Measurements from ENCODE around the gene ISCU.
"Not testable (repeated sequence)": the region's sequence is repeated elsewhere in the genome, so short reads cannot be mapped to it uniquely, and the experiment has no call there.

Gene ISCU

GRCh38 chr12:108547686-108548085, 14.7 kb upstream of the ISCU start:
- DNase-seq = no peak

DNA sequence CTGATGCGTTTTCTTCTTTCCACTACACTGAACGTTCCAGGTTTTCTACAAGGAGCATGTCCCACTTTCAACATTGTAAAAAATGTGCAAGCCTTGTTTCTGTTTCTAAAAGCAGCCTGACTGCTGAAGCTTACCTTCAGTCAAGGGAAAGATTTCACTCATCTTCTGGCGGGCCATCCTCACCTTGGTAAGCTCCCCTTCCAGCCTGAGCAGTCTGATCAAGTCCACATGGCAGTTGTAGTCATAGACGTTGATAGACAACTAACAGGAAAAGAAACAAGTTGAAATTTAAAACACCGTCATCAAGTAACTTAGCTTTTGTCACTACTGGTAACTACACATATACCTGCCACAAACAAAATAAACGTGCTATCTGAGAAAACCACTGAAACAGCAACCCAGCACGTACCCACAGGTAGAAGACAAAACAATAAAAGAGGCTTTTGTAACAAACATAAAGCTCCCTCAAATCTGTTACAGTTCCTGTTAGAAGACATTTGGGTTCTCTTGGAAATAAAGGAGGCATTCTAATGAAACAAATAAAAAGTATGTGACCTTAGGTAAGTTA, 13.4 kb upstream of the ISCU start:
- no peak for DNase-seq

DNA sequence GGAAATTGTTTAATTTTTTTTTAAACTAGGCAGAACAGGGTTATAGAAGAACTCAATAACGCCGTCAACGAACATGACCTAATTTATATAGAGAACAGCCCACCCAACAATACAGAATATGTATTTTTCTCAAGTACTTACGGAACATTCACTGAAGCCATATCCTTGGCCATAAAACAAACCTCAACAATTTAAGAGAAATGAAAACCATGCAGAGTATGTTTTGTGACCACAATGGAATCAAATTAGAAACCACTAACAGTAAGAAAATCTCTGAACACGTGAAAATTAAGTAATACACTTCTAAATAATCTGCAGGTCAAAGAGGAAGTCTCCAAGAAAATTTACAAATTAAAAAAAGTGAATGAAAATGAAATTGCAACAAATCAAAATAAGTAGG, 10.9 kb upstream of the ISCU start:
- DNase-seq = no peak

DNA sequence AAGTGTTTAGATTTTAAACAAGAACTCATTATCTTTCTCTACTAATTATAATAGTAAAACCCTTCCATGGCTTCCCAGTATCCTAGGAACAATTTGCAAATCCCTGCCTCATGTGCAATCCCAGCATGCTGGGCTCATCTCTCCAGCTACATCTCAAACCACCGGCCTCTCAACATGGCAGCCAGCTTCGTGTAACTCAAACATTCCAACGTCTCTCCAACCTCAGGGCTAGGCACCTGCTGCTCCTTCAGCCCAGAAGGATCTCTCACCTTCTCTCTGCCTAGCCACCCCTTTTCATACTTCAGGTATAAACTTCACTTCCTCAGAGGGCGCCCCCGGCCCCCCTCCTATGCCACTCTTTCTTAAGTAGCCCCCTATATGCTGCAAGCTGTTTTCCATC, 8.6 kb upstream of the ISCU start:
- no peak for DNase-seq

- DNase-seq = not testable (repeated sequence)
Observed at GRCh38 chr12:108555383-108555782, 7.0 kb upstream of the ISCU start.

GRCh38 chr12:108559007-108559655, 3.3 kb upstream of the ISCU start:
- no peak for DNase-seq

DNA sequence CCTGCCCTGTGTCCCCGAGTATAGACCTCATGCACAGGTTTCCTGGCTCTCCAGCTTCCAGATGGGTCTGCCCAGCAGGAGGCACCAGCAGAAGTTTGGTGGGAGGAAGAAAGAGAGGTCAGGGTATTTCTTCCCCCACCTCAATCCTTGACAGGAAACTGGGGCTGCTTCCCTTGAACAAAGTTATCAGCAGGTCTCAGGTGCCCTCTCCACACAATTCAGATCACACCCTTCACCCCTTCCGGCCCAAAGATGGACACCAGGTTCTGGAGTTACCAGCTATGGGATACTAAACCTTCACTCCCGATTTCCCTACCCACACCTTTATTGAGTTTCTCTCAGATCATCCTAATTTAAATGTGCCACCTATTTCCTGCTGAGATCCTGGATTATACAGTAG, 2.6 kb upstream of the ISCU start:
- DNase-seq = no peak

DNA sequence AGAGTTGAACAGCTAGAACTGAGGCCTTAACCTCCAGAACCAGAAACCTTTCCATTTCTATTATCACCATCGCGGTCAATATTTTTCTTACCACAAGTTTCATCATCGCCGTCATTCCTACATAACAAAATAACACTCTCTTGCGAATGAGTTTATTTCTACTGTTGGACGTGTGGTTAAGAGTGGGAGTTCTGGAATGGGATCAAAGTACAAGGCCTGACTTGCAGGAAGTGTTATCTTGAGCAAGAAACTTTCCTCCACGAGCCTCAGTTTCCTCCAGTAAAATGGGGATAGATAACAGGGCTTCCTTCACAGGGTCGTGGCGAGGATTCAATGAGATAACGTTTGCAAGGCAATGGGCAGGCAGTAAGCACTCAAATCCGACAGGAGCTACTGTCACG, 2.1 kb upstream of the ISCU start:
- no peak for DNase-seq

- DNase-seq = peak; percentile 70 to 74
Observed at GRCh38 chr12:108560752-108561719, 1.4 kb upstream of the ISCU start, which contains the start of gene SART3. Gene SART3 (minus strand): TSS chr12:108561173. CDS start chr12:108561154, 19 bp downstream.

- no peak for DNase-seq
Observed at GRCh38 chr12:108561852-108562347, 496 bp upstream of the ISCU start.

- peak; percentile 74 to 78 for DNase-seq
Observed at GRCh38 chr12:108563136-108563803, 874 bp downstream of the ISCU start.

DNA sequence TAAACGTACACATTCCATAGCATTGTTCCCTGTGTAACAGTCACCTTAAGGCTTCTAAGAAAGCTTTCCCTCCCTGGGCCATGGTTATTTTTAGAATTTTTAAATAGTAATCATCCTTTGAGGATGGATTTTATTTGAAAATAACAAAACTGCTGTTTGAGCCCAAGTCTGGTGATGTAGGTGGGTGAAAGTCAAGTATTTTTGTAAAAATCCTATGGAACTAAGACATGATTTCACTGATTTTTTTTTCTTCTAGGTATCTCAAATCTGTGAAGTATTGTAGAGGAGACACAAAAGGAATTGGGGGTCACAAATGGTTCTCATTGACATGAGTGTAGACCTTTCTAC, 1.4 kb downstream of the ISCU start:
- DNase-seq = no peak

DNA sequence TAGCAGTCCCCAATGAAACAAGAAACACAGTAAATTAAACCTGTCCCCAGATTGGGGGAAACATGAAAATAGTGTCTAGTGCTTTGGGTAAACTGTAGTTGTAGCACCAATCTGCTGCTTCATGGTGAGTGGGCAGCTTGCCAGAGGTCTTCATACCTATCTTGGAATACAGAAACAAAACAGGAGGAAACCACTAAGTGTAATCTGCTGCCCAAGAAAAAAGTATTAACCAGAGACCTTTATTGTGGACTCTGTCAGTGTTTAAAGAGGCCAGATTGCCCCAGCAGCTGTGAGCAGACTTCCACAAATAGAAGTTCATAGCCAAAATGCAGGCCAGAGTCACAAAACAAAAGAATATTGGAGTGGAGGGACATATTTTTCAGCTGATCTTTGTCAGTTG, 2.3 kb downstream of the ISCU start:
- no peak for DNase-seq

DNA sequence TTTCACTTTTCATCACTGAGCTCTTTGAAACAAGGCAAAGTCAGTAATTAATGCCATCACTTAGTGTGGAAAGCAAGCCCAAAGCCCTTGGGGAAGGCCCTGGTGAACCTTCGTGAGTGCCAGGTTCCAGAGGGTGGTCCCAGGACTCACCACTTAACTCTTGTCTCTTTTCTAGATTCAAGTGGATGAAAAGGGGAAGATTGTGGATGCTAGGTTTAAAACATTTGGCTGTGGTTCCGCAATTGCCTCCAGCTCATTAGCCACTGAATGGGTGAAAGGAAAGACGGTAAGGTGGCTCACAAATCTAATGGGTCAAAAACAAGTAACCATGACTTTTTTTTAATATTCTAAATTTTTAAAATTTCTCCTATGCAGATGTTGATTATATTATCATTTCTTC, 2.8 kb downstream of the ISCU start:
- no peak for DNase-seq

DNA sequence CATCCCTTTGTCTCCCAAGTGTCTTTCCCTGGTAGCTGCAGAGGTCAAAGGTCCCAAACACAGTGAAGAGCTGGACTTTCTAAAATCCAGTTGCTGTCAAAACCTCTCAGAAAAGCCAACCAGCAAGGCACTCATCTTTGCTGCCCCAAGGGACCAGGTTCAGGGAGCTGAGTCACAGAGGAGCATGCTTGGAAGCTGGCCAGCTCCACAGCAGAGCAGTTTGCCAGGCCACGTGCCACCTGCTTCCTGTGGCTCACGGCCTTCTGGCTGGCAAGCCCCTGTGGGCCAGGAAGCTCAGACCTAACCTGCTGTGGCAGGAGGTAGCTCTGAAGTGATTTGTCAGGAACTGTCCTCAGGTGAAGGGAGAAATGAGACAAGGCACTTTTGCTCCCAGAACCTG, 3.6 kb downstream of the ISCU start:
- peak in 1 of 2 donors; percentile 40 for DNase-seq

DNA sequence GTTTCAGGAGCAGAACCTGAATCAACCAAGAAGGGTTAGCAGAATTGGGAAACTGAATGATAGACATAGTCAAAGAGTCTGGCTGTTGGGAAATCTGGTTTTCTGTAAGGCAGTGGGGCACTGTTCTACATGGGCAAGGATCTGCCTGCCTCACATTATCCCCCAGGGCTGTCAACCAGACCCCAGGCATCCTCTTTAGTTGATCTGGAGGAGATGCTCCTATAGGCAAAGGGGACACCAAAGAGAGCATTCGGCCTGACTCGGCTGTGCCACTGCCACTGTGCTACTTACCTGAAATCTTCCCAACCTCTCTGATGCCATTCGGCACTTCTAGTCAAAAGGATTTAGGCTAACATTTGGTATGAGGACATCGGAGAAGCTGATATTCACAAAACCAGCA, 4.1 kb downstream of the ISCU start:
- no peak for DNase-seq

DNA sequence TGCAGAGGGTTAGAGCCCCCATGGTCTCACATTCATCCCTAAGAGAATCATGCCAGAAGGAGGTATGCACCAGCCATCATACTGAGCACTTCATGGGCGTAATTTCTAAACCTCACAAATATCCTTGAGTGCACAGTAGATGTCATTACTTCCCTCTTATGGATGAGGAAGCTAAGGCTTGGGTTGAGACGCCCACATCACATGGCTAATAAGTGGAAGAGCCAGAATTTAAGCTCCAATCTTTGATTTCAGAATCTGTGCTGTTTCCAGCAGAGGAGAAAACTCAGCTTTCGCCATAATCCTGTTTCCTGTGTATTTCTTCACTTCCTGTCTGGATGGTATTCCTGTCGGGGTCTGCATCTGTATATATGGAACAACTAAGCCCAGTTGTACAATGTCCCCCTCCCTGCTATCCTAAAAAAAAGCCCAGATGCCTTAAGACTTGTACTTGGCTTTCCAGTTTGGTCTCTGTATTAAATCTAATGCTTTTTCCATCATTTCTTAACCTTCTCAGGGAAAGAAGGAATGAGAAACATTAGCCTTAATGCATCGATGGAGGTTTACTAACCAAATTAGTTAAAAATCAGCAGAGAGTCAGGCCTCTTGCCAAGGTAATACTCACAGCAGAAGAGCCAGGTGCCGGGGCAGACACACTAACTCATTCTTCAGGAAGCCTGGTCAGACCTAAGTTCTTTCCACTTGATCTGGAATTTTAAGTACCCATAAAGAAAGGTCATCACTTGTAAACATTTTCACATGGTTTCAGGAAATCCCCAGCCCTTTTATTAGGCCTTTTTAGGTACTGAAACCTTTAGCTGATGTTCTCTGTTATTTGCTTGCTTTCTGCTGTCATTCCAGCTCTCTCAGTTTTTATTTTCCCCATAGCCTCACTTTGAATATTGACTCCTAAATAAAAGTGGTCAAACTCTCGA, 5.3 kb downstream of the ISCU start:
- DNase-seq = no peak

DNA sequence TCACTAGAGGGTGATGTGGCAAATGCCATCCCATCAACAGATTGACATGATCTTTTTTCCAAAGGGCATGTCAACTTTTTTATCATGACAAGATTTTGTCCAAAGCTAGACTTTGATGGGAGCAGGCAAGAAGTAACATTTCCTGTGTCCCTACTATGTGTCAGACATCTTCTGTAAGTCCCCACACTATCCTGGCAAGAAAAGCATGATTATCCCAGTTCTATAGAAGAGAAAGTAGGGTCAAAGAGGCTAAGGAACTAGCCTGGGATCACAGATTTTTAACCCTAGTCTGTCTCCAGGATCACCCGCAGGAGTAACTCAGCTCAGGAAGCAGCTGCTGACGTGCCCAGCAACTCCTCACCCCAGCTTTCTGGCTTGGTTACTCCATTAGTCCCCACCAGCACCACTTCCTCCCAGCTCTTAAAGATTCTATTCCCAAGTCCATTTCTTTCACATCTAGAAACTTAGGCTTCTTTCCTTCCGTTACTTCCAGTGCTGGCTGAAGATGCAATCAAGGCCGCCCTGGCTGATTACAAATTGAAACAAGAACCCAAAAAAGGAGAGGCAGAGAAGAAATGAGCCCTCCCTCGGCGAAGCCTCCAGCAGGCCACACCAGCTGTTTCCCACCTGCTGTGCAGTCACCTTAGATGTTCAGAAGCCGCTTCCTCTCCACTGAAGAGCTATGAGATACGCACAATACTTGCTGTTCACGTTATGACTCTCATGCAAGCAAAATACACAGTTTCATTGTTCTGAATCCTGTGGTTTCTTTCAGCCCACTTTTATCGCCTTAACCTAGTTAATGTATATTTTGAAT, 6.2 kb downstream of the ISCU start:
- DNase-seq = peak; percentile 42 to 47

DNA sequence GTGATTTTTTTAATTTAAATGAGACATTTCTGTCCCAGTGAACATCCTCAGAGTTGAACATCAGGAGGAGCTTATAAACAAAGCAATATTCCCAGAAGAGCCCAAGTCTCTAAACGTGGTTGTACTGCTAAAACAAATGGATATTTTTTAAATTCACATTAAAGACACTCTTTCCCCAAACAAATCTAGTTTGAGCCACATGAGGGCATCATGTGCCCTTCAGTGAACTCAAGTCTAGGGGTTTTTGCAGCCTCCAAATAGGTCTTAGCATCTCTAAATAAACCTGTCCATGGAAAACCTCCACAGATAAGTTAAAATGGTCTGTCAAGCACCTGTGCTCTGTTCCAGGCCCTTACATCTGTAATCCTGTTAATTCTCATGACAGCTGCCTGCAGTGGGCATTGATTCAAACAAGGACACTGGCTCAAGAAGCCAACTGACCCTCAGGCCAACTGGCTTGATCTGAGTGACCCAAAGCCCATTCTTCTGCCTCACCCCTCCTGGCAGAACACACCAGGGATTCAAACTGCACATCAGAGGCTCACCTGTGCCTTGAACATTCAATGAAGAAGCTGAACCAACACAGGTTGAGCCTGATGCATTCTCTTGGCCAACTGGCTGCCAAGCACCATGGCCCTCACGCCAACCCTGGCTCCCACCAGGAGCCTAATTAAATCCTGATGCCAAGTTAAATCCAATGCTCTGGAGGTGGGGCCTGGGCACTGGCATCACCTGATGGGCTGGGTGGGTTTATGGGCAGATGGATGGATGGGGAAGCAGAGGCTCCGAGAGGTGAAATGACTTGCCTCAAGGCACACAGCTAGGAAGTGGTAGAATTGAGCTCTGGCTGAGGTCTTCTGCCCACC, 8.6 kb downstream of the ISCU start:
- DNase-seq = no peak

DNA sequence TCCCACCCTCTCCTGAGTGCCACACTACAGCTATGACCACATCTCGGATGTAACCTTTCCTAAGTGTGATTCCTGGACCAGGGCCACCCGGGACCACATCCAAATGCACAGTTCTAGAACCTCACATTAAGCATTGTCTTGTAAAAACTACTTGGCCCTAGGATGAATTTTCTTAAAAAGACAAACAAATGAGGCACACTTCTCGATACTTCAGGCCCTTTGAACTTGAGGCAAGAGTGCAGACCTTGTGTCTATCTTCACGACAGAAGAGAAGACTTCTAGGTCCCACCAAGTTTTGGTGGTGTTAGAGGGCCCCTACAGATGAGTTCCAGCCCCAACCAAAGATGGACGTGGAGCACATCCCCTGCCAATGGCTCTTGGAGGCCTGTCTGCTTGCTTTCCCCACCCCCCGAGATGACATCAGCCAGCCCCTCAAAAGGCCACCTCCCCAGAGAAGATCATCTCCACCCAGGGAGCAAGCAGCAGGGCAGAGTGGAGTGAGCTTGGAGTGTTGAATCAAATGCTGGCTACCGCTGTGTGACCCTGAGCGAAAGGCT, 9.3 kb downstream of the ISCU start:
- DNase-seq = no peak
